CD4-positive, CD25-positive, alpha-beta regulatory T cell (primary cell): ENCODE data around the gene ENG. TPM values are rescaled to one million over a fixed set of nuclear protein-coding genes. Genes with fewer than 3 reads are reported as not detected.

Experiments
- ATAC-seq, 2 donors: fragments of 150-1000 bp; cut with Tn5 transposase; one replicate each; pipeline ENCODE4 v1.10.0; 2021; ENCODE audit warnings: low read depth in 2 of 2, moderate number of reproducible peaks in 2 of 2, moderate library complexity in 1 of 2
- DNase-seq, 3 donors: peaks; one replicate each; pipeline versions ENCODE4 v3.0.0 to v3.0.0-alpha.2; 2012 to 2022; ENCODE audit warnings: mixed read lengths in 1 of 3
- H3K27ac ChIP-seq: one replicate; pipeline ENCODE4 v1.7.0; 2013; ENCODE audit warnings: mild to moderate bottlenecking, low read length; ENCODE audit not compliant: insufficient read depth, poor library complexity, severe bottlenecking
- H3K27me3 ChIP-seq: one replicate; pipeline ENCODE4 v1.7.0; 2013; ENCODE audit warnings: low read length; ENCODE audit not compliant: control insufficient read depth, insufficient read depth
- H3K36me3 ChIP-seq: one replicate; pipeline ENCODE4 v1.7.0; 2013; ENCODE audit warnings: mild to moderate bottlenecking, low read length, moderate library complexity; ENCODE audit not compliant: control insufficient read depth, insufficient read depth
- H3K4me1 ChIP-seq: 2 replicates; pipeline ENCODE4 v1.7.0; 2013; ENCODE audit warnings: mild to moderate bottlenecking, low read length; ENCODE audit not compliant: insufficient read depth, control insufficient read depth, poor library complexity, severe bottlenecking
- H3K4me3 ChIP-seq: one replicate; pipeline ENCODE4 v1.7.0; 2013; ENCODE audit warnings: low read depth, mild to moderate bottlenecking, low read length, moderate library complexity
- H3K9me3 ChIP-seq, 2 experiments: 1 replicate in 1 of 2; 2 replicates in 1 of 2; pipeline ENCODE4 v1.7.0; 2013; ENCODE audit warnings: low read length in 2 of 2, mild to moderate bottlenecking in 1 of 2, moderate library complexity in 1 of 2; ENCODE audit not compliant: control insufficient read depth in 2 of 2
- H3K27ac Mint-ChIP-seq, 3 donors: one replicate each; pipeline ENCODE4 v1.8.0; 2020 to 2022; ENCODE audit warnings: mild to moderate bottlenecking in 3 of 3, mixed read lengths in 3 of 3, moderate library complexity in 2 of 3
- H3K27me3 Mint-ChIP-seq: one replicate; pipeline ENCODE4 v1.8.0; 2022; ENCODE audit warnings: mild to moderate bottlenecking, mixed read lengths
- H3K36me3 Mint-ChIP-seq: one replicate; pipeline ENCODE4 v1.8.0; 2020; ENCODE audit warnings: mixed read lengths
- H3K4me1 Mint-ChIP-seq, 4 donors: one replicate each; pipeline ENCODE4 v1.8.0; 2020 to 2022; ENCODE audit warnings: mixed read lengths in 4 of 4, mild to moderate bottlenecking in 1 of 4
- H3K4me3 Mint-ChIP-seq, 4 donors: one replicate each; pipeline ENCODE4 v1.8.0; 2020 to 2022; ENCODE audit warnings: mild to moderate bottlenecking in 4 of 4, mixed read lengths in 4 of 4, moderate library complexity in 3 of 4
- H3K9me3 Mint-ChIP-seq, 7 donors: one replicate each; pipeline ENCODE4 v1.8.0; 2020 to 2022; ENCODE audit warnings: mixed read lengths in 7 of 7, mild to moderate bottlenecking in 3 of 7, moderate library complexity in 2 of 7
- polyA plus RNA-seq, 4 donors: library from polyadenylated mRNA; unstranded; fragments of 300-500 nt; fragmentation: Illumina TruSeq; gene quantifications; one replicate each; pipeline ENCODE4 v1.2.3, GENCODE V29; 2021
- total RNA-seq: library from RNA; stranded (reverse); gene quantifications from one replicate; pipeline ENCODE4 v1.2.3, GENCODE V29; 2022

Gene ENG
- total and polyA plus RNA-seq, 5 donors from 2014 or later, result 0.71 to 3.6 (median 1.9) TPM

DNA sequence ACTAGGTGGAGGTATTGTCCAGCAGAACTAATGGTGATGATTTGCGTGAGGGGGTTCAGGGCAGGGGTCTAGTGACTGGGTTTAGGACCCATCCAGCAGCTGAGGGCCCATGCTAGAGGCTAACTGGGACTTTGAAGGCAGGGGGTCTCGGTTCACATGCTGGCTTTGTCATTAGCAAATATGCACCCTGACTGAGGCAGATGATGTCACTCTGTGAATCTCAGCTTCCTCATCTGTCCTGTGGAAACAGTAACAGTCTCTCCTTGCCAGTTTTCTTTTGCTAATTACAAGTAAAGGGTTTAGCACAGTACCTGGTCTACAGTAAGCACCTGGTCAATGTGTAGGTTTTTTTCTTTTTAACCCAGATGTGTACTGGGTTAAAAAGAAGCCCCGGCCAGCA is 81.2 kb downstream of the ENG start:
- H3K36me3 Mint-ChIP-seq, result peaks cover 15% of the 10 kb centered on the region
- H3K4me1 ChIP-seq, result peaks cover 68% of the 10 kb centered on the region
- H3K4me3 Mint-ChIP-seq, result peak overlapping the region in 3 of 4 donors; percentile 11 to 94 (median 79)
- H3K4me3 ChIP-seq, result no peak overlapping the region
- H3K27me3 ChIP-seq, result no peaks in the 10 kb centered on the region
- H3K9me3 Mint-ChIP-seq, result no peaks in the 10 kb centered on the region
- peaks cover 22% of the 10 kb centered on the region for H3K36me3 ChIP-seq
- H3K27ac ChIP-seq, result no peak overlapping the region
- peak overlapping the region; percentile 55 to 80 (median 65) for H3K27ac Mint-ChIP-seq
- no peak for DNase-seq
- peaks cover 5 to 74% (median 33%) of the 10 kb centered on the region in 4 donors for H3K4me1 Mint-ChIP-seq
- no peaks in the 10 kb centered on the region for H3K9me3 ChIP-seq
- no peak for ATAC-seq
- H3K27me3 Mint-ChIP-seq, result no peaks in the 10 kb centered on the region

DNA sequence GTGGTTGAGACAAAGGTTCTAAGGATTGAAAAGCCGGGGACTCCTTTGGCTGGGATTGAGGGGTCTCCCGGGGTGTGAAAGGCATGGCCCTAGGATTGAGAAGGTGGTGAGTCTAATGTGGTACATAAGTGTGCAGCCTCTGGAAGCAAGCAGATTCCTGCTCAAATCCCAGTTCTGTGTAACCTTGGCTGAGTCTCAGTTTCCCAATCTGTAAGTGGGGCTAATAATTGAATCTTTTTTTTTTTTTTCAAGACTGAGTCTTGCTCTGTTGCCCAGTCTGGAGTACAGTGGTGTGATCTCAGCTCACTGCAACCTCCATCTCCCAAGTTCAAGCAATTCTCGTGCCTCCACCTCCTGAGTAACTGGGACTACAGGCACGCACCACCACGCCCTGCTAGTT is 81.9 kb downstream of the ENG start:
- Histone ChIP-seq H3K9me3 (no peaks in the 10 kb centered on the region), H3K36me3 (peaks cover 22% of the 10 kb centered on the region), H3K4me3 (no peak overlapping the region), H3K27ac (peak overlapping the region; percentile 97), H3K4me1 (peaks cover 74% of the 10 kb centered on the region), H3K27me3 (no peaks in the 10 kb centered on the region)
- peaks cover 15% of the 10 kb centered on the region for H3K36me3 Mint-ChIP-seq
- H3K9me3 Mint-ChIP-seq, result no peaks in the 10 kb centered on the region
- peaks cover 2 to 78% (median 34%) of the 10 kb centered on the region in 4 donors for H3K4me1 Mint-ChIP-seq
- ATAC-seq, result no peak
- peak overlapping the region in 2 of 3 donors; percentile 55 to 65 for H3K27ac Mint-ChIP-seq
- H3K4me3 Mint-ChIP-seq, result peak overlapping the region; percentile 46 to 94 (median 86)
- DNase-seq, result no peak
- H3K27me3 Mint-ChIP-seq, result no peaks in the 10 kb centered on the region

GRCh38 chr9:127771570-127772189 is 82.8 kb downstream of the ENG start:
- Histone ChIP-seq H3K27ac (peak overlapping the region; percentile 97), H3K4me3 (peak overlapping the region; percentile 24), H3K4me1 (peaks cover 77% of the 10 kb centered on the region), H3K9me3 (no peaks in the 10 kb centered on the region), H3K27me3 (no peaks in the 10 kb centered on the region), H3K36me3 (peaks cover 22% of the 10 kb centered on the region)
- H3K36me3 Mint-ChIP-seq, result peaks cover 17% of the 10 kb centered on the region
- ATAC-seq (no peak), DNase-seq (no peak)
- no peaks in the 10 kb centered on the region for H3K27me3 Mint-ChIP-seq
- H3K4me1 Mint-ChIP-seq, result peaks cover 0 to 84% (median 39%) of the 10 kb centered on the region in 4 donors
- peak overlapping the region; percentile 87 to 95 (median 93) for H3K4me3 Mint-ChIP-seq
- peak overlapping the region; percentile 95 to 97 (median 95) for H3K27ac Mint-ChIP-seq
- H3K9me3 Mint-ChIP-seq, result no peaks in the 10 kb centered on the region

DNA sequence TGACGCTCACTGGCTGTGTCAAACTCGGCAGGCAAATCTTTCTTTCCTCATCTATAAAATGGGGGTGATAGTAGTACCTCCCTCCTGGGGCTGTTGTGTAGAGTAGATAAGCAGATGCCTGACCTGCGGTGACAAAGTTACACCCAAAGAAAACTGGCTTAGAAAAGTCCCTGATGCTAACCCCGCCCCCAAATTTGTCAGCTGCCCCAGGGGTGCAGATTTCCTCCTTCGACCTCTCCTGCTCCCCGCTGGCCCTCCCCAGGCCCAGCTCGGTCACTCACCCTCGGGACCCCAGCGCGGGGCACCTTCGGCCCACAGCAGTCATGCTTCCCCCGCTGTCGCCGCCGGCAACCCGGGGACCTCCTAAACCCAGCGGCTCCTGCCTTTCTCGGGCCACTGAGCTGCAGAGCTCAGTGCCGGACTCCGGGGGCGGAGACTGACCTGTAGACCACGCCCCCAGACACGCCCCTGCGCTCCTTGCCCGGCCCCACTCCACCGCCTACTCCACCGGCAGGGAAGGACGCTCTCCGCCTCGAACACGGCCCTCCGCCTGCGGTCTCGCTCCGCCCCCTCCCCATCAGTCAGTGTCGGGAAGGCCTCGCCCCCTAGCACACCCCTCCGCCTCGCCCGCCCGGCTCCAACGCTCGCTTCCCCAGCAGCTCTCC is 83.4 kb downstream of the ENG start:
- H3K4me3 Mint-ChIP-seq, result peak overlapping the region; percentile 87 to 95 (median 93)
- H3K9me3 Mint-ChIP-seq, result no peaks in the 10 kb centered on the region
- H3K27me3 Mint-ChIP-seq, result no peaks in the 10 kb centered on the region
- peak; percentile 88 to 89 for ATAC-seq
- H3K27ac Mint-ChIP-seq, result peak overlapping the region; percentile 95 to 97 (median 95)
- H3K36me3 Mint-ChIP-seq, result peaks cover 24% of the 10 kb centered on the region
- DNase-seq, result peak; percentile 91 to 98 (median 91)
- Histone ChIP-seq H3K9me3 (no peaks in the 10 kb centered on the region), H3K27me3 (no peaks in the 10 kb centered on the region), H3K36me3 (peaks cover 26% of the 10 kb centered on the region), H3K4me3 (peak overlapping the region; percentile 79), H3K27ac (peak overlapping the region; percentile 97), H3K4me1 (peaks cover 76% of the 10 kb centered on the region)
- peaks cover 0 to 84% (median 42%) of the 10 kb centered on the region in 4 donors for H3K4me1 Mint-ChIP-seq

DNA sequence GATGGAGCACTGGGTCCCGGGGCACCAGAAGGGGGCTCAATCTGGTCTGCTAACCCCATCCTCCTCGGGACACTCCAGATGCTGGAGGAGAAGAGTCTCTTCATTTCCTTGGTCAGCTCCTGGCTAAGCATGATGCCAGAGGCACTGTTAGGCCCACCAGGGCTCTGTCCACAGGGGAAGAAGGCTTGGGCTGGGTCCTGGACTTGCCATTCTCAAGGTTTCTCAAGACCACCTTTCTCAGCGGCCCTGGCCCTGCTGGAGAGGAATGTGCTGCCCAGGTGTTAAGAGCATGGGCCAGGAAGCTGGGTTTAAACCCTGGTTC is 83.9 kb downstream of the ENG start:
- no peak for DNase-seq
- no peaks in the 10 kb centered on the region for H3K27me3 Mint-ChIP-seq
- ATAC-seq, result no peak
- Histone ChIP-seq H3K4me1 (peaks cover 76% of the 10 kb centered on the region), H3K36me3 (peaks cover 26% of the 10 kb centered on the region), H3K9me3 (no peaks in the 10 kb centered on the region), H3K4me3 (peak overlapping the region; percentile 79), H3K27me3 (no peaks in the 10 kb centered on the region), H3K27ac (peak overlapping the region; percentile 97)
- peak overlapping the region; percentile 95 to 97 (median 95) for H3K27ac Mint-ChIP-seq
- peak overlapping the region; percentile 87 to 95 (median 93) for H3K4me3 Mint-ChIP-seq
- H3K4me1 Mint-ChIP-seq, result peaks cover 0 to 88% (median 45%) of the 10 kb centered on the region in 4 donors
- H3K36me3 Mint-ChIP-seq, result peaks cover 27% of the 10 kb centered on the region
- no peaks in the 10 kb centered on the region for H3K9me3 Mint-ChIP-seq

DNA sequence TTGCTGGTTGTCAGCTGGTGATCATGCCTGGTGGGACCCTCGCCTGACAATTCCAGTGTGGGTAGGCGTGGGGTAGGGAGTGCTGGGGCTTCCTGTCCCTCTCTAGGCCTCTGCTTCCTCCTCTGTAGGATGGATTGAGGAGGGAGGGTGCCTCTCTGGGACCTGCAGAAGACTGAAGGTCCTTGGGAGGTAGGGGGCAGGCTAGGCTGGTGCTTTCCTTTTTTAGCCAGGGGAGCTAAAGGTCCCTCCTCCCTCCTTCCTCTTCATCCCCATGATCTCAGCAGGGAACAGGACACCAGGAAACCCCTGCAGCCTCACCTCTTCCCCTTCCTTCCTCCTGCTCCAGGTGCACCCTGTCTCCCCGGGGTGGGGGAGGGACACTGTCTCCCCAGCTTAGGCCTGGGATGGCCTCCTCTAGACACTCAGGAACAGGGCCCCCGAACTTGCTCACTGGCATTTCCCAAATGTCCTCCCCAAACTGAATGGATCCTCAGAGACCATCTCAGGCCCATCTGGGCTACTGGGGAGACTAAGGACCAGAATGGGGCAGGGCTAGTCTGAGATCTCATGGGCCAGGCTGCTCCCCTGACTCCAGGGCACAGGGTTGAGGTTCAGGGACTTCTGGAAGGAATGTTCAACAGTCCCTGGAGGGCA is 84.4 kb downstream of the ENG start:
- no peak for DNase-seq
- no peaks in the 10 kb centered on the region for H3K9me3 Mint-ChIP-seq
- H3K4me3 Mint-ChIP-seq, result peak overlapping the region; percentile 87 to 95 (median 93)
- H3K9me3 ChIP-seq, result no peaks in the 10 kb centered on the region
- peaks cover 71% of the 10 kb centered on the region for H3K4me1 ChIP-seq
- peak overlapping the region; percentile 79 for H3K4me3 ChIP-seq
- H3K27me3 ChIP-seq, result no peaks in the 10 kb centered on the region
- H3K4me1 Mint-ChIP-seq, result peaks cover 0 to 93% (median 48%) of the 10 kb centered on the region in 4 donors
- no peak for ATAC-seq
- H3K27ac ChIP-seq, result peak overlapping the region; percentile 97
- H3K36me3 ChIP-seq, result peaks cover 26% of the 10 kb centered on the region
- H3K36me3 Mint-ChIP-seq, result peaks cover 32% of the 10 kb centered on the region
- H3K27me3 Mint-ChIP-seq, result no peaks in the 10 kb centered on the region
- peak overlapping the region; percentile 95 to 97 (median 95) for H3K27ac Mint-ChIP-seq

GRCh38 chr9:127769101-127769500 is 85.4 kb downstream of the ENG start:
- Mint-ChIP-seq H3K36me3 (peaks cover 30% of the 10 kb centered on the region), H3K4me1 (peaks cover 0 to 96% (median 51%) of the 10 kb centered on the region in 4 donors), H3K9me3 (no peaks in the 10 kb centered on the region), H3K27me3 (no peaks in the 10 kb centered on the region), H3K27ac (peak overlapping the region; percentile 85 to 97 (median 95)), H3K4me3 (peak overlapping the region; percentile 40 to 83 (median 66))
- H3K27me3 ChIP-seq, result no peaks in the 10 kb centered on the region
- H3K9me3 ChIP-seq, result no peaks in the 10 kb centered on the region
- peak overlapping the region; percentile 97 for H3K27ac ChIP-seq
- ATAC-seq (no peak), DNase-seq (no peak)
- H3K4me3 ChIP-seq, result peak overlapping the region; percentile 22
- H3K36me3 ChIP-seq, result peaks cover 20% of the 10 kb centered on the region
- peaks cover 71% of the 10 kb centered on the region for H3K4me1 ChIP-seq
